CD4-positive, alpha-beta T cell treated with Interleukin-2 at 100 ng/mL for 4 hours (primary cell): ENCODE data around the gene DRC3.
"Not testable (repeated sequence)": the region's sequence is repeated elsewhere in the genome, so short reads cannot be mapped to it uniquely, and the experiment has no call there.

Source experiments
- DNase-seq: peaks from one replicate; pipeline ENCODE4 v3.0.0-alpha.2; 2020; ENCODE audit warnings: low spot score

DRC3 gene

GRCh38 chr17:17972126-17972951 lies at the start of gene DRC3, which contains the start of gene TOM1L2:
TSS of gene DRC3 (plus strand) at chr17:17972862. CDS start at chr17:17977599, 4,737 bp downstream.
TSS of gene TOM1L2 (minus strand) at chr17:17972400. CDS start at chr17:17972313, 87 bp downstream.
- DNase-seq, result peak; percentile 100

GRCh38 chr17:17924131-17924856 lies 48.4 kb upstream of the DRC3 start:
- DNase-seq, result no peak

- no peak for DNase-seq
Measured at GRCh38 chr17:17924857-17925250, 47.8 kb upstream of the DRC3 start.

- no peak for DNase-seq
Measured at GRCh38 chr17:17926036-17926435, 46.6 kb upstream of the DRC3 start.

- DNase-seq, result no peak
Measured at GRCh38 chr17:17926840-17927449, 45.7 kb upstream of the DRC3 start.

- no peak for DNase-seq
Measured at GRCh38 chr17:17928398-17929287, 44.0 kb upstream of the DRC3 start.

- DNase-seq, result no peak
Measured at GRCh38 chr17:17929655-17930380, 42.8 kb upstream of the DRC3 start.

GRCh38 chr17:17930674-17931073 lies 42.0 kb upstream of the DRC3 start:
- DNase-seq, result no peak

- no peak for DNase-seq
Measured at GRCh38 chr17:17931159-17931558, 41.5 kb upstream of the DRC3 start.

- no peak for DNase-seq
Measured at GRCh38 chr17:17933775-17934174, 38.9 kb upstream of the DRC3 start.

GRCh38 chr17:17934214-17934613 lies 38.4 kb upstream of the DRC3 start:
- no peak for DNase-seq

- DNase-seq, result no peak
Measured at GRCh38 chr17:17934806-17935205, 37.9 kb upstream of the DRC3 start.

GRCh38 chr17:17935321-17936271 lies 37.1 kb upstream of the DRC3 start:
- DNase-seq, result no peak

GRCh38 chr17:17937201-17937853 lies 35.3 kb upstream of the DRC3 start:
- no peak for DNase-seq

- DNase-seq, result no peak
Measured at GRCh38 chr17:17937958-17938357, 34.7 kb upstream of the DRC3 start.

GRCh38 chr17:17938388-17939107 lies 34.1 kb upstream of the DRC3 start:
- DNase-seq, result no peak

GRCh38 chr17:17939941-17940340 lies 32.7 kb upstream of the DRC3 start:
- DNase-seq, result not testable (repeated sequence)

- DNase-seq, result no peak
Measured at GRCh38 chr17:17940441-17940911, 32.2 kb upstream of the DRC3 start.

- DNase-seq, result no peak
Measured at GRCh38 chr17:17941015-17941414, 31.6 kb upstream of the DRC3 start.
